B cell (primary cell): ENCODE measurements around the gene SHISA2.

Experiments
- EZH2 ChIP-seq: IDR thresholded peaks from 2 replicates; pipeline ENCODE4 v1.6.1; 2012; ENCODE audit warnings: borderline replicate concordance, low read depth, mild to moderate bottlenecking, moderate library complexity, low read length; ENCODE audit not compliant: insufficient read depth, poor library complexity, severe bottlenecking
- TF ChIP-seq, protein P1 (sequence below): fragments of 200-600 bp; IDR thresholded peaks from one replicate; pipeline ENCODE4 v1.8.0; 2022; ENCODE audit warnings: antibody characterized with exemption, mild to moderate bottlenecking

DNA sequence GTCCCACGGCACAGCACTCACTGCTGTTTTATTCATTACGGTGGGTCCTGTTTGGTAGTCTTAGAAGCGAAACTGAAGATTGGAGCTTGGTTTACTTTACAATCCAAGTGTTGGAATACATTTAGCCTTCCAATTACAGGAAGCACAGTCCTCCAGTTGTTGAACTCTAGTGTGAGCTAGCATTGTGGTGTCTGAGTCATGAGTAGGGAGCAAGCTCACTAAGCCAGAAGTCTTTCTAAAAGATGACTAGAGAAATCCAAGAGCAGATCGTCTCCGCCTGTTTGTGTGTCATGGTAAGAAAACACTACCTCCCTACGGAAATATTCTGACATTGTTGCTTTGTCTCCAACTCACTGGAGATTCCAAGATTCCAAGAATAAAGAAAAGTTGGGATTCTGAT lies 10.1 kb upstream of the SHISA2 start:
- TF ChIP-seq, protein P1, sequence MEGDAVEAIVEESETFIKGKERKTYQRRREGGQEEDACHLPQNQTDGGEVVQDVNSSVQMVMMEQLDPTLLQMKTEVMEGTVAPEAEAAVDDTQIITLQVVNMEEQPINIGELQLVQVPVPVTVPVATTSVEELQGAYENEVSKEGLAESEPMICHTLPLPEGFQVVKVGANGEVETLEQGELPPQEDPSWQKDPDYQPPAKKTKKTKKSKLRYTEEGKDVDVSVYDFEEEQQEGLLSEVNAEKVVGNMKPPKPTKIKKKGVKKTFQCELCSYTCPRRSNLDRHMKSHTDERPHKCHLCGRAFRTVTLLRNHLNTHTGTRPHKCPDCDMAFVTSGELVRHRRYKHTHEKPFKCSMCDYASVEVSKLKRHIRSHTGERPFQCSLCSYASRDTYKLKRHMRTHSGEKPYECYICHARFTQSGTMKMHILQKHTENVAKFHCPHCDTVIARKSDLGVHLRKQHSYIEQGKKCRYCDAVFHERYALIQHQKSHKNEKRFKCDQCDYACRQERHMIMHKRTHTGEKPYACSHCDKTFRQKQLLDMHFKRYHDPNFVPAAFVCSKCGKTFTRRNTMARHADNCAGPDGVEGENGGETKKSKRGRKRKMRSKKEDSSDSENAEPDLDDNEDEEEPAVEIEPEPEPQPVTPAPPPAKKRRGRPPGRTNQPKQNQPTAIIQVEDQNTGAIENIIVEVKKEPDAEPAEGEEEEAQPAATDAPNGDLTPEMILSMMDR: no peak
- no peak for TF ChIP-seq EZH2
